SU-DHL-6 (cell line): ENCODE data around the gene RPL27A.

ENCODE experiments used
- EZH2phosphoT487 ChIP-seq: fragments of 200-600 bp; sonication (generic), shearing (Covaris generic); conservative IDR thresholded peaks from 2 replicates; pipeline ENCODE4 v1.6.1; 2018; ENCODE audit warnings: mild to moderate bottlenecking, antibody characterized with exemption, low read length, moderate library complexity, mixed read lengths
- TF ChIP-seq, protein P1 (sequence below): fragments of 200-600 bp; sonication (generic); IDR thresholded peaks from one replicate; pipeline ENCODE4 v1.5.1; 2017; ENCODE audit warnings: antibody characterized with exemption, mild to moderate bottlenecking, low read length, moderate library complexity; ENCODE audit not compliant: insufficient read depth, poor library complexity, severe bottlenecking

DNA sequence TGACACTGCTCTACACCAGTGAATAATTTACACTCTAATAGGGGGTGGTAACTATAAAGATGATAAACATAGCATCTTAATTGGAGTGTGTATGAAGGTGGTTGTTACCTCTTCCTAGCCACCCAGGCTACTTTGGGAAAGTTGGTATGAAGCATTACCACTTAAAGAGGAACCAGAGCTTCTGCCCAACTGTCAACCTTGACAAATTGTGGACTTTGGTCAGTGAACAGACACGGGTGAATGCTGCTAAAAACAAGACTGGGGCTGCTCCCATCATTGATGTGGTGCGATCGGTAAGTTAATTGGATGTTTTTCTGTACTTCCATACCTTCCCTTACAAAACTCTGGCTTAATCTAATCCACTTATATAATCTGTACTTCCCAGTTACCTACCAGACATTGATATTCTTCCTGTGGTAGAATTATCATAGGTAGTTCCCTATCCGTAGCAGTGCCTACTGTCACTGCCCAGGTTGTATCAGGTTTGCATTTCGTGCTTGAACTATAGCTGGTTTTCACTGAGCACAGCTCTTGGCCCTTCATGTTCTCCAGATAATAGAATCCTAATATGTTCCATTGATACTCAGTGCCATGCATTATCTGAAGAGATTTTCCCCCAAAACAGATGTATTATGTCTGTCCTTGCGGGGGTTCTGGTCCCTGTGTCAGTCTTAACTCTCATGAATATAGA is 2.2 kb downstream of the RPL27A start:
- TF ChIP-seq, protein P1, sequence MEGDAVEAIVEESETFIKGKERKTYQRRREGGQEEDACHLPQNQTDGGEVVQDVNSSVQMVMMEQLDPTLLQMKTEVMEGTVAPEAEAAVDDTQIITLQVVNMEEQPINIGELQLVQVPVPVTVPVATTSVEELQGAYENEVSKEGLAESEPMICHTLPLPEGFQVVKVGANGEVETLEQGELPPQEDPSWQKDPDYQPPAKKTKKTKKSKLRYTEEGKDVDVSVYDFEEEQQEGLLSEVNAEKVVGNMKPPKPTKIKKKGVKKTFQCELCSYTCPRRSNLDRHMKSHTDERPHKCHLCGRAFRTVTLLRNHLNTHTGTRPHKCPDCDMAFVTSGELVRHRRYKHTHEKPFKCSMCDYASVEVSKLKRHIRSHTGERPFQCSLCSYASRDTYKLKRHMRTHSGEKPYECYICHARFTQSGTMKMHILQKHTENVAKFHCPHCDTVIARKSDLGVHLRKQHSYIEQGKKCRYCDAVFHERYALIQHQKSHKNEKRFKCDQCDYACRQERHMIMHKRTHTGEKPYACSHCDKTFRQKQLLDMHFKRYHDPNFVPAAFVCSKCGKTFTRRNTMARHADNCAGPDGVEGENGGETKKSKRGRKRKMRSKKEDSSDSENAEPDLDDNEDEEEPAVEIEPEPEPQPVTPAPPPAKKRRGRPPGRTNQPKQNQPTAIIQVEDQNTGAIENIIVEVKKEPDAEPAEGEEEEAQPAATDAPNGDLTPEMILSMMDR: no peak
- TF ChIP-seq EZH2phosphoT487: no peak
